HG03354 (cell line): ENCODE data around the gene PTPRN2.
A peak's percentile ranks its signal among the peaks of the same experiment; 100 is the strongest.
"Not testable (repeated sequence)": the region's sequence is repeated elsewhere in the genome, so short reads cannot be mapped to it uniquely, and the experiment has no call there.

Experiments
- ATAC-seq: cut with Tn5 transposase; IDR thresholded peaks from one replicate; pipeline ENCODE4 v1.9.1; 2021; ENCODE audit warnings: mild to moderate bottlenecking; ENCODE audit not compliant: unreplicated experiment, poor library complexity, severe bottlenecking

PTPRN2 gene

DNA sequence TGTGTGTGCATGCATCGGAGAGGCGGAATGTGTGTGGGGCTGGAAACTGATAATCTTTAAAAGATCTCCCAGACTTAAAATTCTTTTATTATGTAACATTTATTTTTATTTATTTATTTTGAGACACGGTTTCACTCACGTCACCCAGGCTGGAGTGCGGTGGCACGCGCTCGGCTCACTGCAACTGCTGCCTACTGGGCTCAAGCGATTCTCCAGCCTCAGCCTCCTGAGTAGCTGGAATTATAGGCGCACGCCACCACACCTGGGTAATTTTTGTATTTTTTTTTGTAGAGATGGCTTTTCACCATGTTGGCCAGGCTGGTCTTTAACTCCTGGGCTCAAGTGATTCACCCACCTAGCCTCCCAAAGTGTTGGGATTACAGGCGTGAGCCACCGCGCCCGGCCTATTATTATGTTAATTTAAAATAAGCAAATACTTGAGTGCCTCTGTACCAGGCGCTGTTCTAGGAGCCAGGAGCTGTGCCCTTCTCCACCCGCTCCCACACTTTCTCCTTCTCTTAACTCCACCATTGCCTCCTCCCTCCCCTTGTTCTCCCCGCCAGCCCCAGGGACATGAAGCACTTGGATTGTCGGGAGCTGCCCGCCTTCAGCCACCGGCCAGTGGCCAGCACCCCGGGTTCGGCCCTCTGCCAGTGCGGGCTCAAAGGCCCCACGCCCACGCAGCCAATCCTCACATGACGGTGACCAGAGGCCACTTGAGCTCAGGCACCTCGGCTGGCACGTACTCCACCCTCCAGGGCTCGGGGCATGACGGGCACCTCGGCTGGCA, 1087.3 kb downstream of the PTPRN2 start:
- ATAC-seq, result no peak

DNA sequence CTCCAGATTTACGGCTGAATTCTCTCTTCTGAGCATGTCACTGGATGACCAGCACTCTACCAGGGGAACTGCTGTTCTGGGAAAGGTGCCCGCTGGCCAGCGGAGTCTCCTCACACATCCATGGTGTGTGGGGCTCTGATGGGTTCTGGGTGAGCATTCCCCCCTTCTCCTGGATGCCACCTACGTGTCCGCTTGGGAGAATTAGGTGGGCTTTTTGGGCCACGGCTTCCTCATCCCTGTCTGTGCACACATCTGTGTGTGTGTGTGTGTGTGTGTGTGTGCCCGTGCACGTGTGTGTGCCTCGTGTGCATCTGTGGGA, 1087.8 kb downstream of the PTPRN2 start:
- ATAC-seq, result no peak

DNA sequence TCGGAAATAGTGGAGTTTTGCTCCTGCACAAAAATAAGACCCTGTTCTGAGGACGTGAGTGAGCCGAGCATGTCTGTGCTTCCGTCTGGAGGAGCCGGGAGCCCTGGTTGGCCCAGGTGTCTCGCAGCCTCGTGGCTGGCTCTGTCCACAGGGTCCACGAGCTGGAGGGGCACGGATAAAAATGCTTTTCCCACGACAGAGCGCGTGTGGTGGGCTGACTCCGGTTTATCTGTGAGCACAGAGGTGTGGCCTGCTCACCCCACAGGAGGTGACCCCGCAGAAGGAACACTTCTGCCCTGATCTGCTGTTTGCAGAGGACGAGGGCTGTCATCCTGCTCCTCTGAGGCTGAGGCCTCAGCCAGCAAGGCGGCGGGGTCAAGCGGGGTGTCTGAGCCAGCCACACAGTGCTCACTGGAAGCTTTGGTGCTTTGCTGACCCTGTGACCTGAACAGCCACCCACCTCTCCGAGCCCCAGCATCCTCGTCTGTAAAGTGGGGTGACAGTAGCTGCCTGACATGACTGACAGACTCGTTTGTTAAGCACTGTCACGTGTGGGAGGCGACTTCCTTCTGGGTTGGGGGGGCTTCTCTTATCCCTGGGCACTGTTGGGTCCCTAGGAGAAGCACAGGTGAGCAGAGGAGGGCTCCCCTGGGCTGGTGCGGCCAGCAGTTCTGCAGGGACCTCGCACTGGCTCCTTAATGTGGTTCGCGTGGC, 1088.3 kb downstream of the PTPRN2 start:
- ATAC-seq, result no peak

DNA sequence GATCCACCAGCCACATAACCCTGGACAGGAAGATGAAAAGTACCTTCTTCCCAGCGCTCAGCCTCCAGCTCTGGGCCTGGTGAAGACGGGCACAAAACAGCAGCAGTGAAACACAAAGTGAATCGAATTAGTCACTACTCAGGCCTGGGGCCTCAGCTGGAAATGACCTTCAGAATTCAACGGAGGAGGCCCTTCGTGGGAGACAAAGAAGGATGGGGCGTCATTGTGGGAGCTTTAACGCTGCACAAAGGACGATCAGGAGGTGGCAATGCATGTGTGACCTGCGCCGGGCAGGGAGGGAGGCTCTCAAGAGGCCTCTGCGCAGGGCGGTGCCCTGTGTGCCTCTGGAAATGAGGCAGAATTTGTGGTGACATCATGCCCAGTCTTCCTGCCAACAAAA, 1089.0 kb downstream of the PTPRN2 start:
- no peak for ATAC-seq

DNA sequence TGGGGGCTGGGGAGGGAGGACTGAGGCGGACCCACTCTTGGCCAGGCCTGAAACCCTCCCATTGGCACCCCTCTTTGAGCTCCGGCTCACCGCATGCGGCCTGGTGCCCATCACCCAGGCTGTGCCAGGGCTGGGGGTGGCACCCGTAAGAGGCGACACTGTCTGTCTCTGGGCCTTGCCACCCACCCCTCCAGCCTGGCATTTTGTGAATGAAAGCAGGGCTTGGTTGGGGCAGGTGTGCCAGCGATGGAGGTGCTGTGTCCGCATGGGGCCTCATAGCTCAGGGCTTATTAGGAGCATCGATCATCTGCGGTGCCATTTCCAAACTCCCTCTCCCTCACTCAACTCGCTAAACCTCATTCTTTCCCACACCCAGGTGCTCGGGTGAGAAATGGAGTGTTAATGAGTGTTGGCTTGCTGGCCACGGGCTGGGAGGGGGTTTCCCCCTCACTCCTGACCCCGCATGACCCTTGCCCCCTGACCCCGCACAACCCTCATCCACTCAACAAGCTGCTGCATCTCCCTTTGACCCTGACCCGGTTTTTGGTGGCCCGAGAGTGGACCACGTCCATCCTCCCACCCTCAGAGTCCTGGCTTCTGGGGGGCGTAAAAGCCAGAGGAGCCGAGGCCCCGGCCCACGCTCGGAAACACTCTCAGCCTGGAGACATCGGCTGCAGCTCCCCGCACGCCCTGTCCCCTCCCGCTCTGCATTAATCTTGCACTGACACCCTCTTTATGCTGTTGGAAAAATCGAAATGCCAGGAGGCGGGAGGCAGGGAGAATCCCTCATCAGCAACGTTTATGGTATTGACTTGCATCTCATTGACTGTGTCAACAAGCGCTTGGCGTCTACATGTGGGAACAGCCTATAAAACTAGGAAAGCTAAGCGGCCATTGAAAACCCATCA, 1089.6 kb downstream of the PTPRN2 start:
- no peak for ATAC-seq

DNA sequence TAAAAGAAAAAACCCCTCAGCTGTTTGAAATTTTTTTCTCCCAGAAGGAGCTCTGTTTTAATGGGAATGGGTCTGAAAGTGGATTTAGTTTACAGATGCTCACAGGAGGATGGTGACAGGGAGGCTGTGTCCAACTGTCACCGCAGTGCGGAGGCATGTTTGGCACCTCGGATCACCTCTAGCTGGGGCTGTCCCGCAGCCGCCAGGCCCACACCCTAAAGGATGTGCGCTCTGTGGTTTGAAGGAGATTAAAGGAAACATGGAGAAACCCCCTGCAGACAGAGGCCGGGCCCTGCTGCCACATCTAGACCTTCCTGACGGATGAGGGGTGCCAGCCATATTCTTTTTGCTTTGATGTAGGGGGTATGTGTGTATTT, 1090.3 kb downstream of the PTPRN2 start:
- no peak for ATAC-seq

DNA sequence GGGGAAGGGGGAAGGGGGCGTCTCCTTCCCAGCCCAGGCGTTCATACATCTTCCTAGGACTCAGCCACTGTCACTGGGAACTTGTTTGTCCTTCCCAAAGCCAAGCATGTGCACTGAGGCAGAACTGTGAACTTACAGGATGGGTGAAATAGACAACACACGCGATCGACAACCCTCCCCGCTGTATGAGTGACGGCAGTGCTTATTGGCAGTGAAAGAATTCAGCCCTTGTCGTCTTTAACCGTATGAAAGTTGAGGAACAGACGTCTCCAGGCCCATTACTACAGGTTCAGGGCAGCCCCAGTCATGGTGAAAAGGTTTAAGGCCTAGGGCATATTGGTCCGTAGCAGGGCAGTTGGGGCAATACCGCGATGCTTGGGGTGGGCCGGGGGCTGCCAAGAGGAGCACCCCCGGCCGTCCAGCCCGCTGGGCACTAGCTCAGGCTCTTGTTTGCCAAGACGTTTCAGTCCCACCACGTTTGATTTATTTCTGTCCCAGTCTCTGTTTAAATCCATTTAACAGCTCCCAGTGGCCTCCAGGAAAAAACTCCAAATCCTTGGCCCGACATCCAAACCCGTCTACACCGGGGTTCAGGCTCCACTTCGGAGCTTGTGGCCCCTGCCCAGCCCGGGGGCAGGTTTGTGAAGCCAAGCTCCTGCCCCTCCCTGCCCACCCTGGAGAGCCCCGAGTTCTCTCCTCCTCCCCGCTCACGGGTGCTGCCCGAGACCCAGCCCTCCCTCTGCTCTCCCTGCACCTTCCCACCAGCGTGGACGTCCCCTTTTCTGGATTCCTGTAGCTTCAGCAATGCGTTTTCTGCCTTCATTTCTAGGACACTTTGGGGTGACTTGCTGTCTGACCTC, 1091.0 kb downstream of the PTPRN2 start:
- no peak for ATAC-seq

DNA sequence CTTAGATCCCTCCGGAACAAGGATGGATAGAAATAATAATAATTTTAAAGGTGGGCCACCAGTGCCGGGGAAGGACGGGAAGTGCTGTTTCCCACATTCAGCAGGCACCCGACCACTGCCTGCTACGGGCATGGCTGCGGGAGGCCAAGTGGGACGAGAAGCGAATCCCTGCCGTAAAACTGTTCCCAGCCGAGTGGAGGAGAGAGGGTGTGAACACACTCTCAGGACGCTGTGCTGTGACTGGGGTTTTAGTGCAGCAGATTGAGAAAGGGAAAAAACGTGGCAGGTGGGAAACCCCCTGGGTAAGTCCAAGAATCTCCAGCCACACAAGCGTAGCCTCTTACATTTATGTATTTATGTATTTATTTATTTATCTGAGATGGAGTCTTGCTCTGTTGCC, 1092.0 kb downstream of the PTPRN2 start:
- peak; percentile 50 for ATAC-seq

DNA sequence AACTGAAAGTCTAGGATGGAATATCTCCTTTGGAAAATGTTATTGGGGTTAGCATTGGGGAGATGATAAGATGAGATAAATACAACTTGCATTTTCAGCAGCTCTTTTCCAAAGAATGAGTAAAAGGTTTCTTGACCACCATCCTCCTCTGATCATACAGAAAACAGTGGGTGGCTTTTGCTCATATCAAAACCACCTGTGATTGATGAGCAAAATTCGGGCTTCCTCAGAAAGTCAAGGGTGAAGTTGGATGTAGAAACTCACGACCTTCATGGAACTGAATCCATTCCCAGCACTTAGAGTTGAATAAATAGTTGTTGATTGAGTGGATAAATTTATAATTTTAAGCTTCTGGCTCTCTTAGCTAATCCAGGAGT, 1092.5 kb downstream of the PTPRN2 start:
- ATAC-seq, result no peak

DNA sequence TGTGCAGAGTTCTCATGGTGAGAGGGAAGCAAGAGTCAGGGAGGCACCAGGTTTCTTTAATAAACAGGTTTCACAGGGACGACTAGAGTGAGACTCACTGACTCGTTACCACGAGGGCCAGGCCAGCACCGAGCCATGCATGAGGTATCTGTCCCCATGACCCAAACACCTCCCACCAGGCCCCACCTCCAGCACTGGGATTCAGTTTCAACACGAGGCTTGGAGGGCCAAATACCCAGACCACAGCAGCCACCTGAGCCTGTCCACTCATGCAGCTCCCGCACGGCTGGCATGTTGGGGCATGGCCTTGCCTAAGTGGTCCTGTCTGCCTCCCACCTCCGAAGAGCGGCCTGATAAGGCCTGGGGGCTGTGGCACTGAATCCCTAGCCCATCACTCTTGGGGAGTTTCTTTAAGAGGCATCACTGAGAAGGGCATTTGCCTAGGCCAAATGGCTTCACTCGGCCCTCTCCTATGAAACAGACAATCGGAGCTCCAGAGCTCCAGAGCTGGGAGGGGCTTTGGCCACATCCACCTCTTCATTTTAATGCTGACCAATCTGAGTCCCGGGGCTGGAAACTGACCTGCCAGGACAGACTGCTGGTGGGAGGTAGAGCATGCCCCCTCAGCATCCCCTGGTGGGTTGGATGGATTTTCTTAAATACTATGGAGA, 1093.0 kb downstream of the PTPRN2 start:
- ATAC-seq, result no peak

DNA sequence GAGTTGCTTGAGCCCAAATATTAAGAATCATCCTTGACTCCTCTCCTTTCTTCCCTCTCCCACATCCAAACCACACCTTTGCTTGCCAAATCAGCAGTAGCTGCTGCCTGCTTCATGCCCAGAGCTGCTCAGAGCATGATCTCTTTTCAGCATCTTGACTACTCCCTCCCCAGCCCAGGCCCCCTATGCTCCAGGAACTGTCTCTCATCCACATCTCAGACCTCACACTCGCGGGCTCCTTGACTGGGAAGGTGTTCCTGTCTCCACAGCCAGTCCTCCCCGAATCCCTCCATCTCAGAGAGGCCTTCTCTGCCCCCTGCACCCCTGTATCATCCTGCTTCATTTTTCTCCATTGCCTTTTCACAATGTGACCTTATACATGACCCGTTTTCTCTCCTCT, 1093.8 kb downstream of the PTPRN2 start:
- no peak for ATAC-seq

DNA sequence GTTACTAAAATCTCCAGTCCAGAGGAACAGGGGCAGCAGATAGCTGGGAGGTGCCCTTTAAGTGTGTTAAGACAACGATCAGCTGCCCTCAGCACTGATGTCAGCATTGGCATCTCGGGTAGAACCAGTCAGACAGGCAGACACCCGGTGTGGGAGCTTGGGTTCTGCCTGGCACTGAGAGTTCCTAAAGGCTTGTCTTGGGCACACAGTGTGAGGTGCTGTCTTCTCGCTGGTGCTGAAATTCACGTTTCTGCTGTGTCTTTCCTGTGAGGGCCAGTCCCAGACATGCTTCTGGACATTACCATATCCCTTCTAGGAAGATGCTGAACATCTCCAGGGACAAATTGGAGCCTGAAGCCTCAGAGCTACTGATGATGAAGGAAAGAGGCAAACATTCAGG, 1094.6 kb downstream of the PTPRN2 start:
- ATAC-seq, result no peak

DNA sequence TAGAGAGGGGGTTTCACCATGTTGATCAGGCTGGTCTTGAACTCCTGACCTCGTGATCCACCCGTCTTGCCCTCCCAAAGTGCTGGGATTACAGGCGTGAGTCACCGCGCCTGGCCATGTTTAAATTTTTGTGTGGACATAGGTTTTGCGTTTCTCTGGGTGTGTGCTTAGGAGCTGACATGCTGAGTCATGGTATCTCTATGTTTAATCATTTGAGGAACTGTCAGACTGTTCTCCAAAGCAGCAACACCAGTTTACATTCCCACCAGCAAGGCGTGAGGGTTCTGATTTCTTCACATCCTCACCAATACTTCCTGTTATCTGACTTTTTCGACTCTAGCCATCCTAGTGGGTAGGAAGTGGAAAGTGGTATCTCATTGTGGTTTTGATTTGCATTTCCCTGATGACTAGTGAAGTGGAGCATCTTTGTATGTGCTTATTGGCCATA, 1097.1 kb downstream of the PTPRN2 start:
- ATAC-seq, result peak; percentile 78

DNA sequence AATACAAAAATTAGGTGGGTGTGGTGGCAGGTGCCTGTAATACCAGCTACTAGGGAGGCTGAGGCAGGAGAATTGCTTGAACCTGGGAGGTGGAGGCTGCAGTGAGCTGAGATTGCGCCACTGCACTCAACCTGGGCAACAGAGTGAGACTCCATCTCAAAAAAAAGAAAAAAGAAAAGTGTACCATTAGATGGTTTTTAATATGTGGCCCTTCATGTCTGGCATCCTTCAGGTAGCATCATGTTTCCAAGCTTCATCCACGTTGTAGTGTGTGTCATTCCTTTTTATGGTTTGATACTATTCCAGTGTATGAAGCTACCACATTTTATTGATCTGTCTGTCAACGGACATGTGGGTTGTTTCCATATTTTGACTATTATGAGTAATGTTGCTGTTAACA, 1097.8 kb downstream of the PTPRN2 start:
- ATAC-seq, result not testable (repeated sequence)
